Thoracic aorta (tissue), 2 donors: ENCODE data around the gene SLC4A3. TPM values are rescaled to one million over a fixed set of nuclear protein-coding genes. Genes with fewer than 3 reads are reported as not detected.

ENCODE experiments used
- ATAC-seq: fragments of 150-250 bp; one replicate; pipeline ENCODE4 v1.8.0; 2017; ENCODE audit warnings: low read depth; ENCODE audit not compliant: insufficient number of reproducible peaks, low FRiP score
- DNase-seq: peaks from one replicate; pipeline ENCODE4 v3.0.0-alpha.2; 2020; ENCODE audit warnings: low spot score
- H3K27ac ChIP-seq, 2 donors: fragments of 200-600 bp; sonication (generic); 1 replicate in 1 of 2; 2 replicates in 1 of 2; pipeline ENCODE4 v1.5.1; 2016; ENCODE audit warnings: mild to moderate bottlenecking in 2 of 2, moderate library complexity in 2 of 2
- H3K27me3 ChIP-seq: fragments of 200-600 bp; sonication (generic); replicated peaks from 2 replicates; pipeline ENCODE4 v1.6.0; 2016; ENCODE audit warnings: mild to moderate bottlenecking; ENCODE audit not compliant: insufficient read depth
- H3K36me3 ChIP-seq: fragments of 200-600 bp; sonication (generic); one replicate; pipeline ENCODE4 v1.5.1; 2016
- H3K4me1 ChIP-seq, 2 donors: fragments of 200-600 bp; sonication (generic); 1 replicate in 1 of 2; 2 replicates in 1 of 2; pipeline versions ENCODE4 v1.5.1 to v1.6.0; 2016; ENCODE audit warnings: low read depth in 2 of 2, mild to moderate bottlenecking in 1 of 2; ENCODE audit not compliant: control insufficient read depth in 1 of 2
- H3K4me3 ChIP-seq: fragments of 200-600 bp; sonication (generic); 2 replicates; pipeline ENCODE4 v1.5.1; 2016; ENCODE audit warnings: mild to moderate bottlenecking
- H3K9me3 ChIP-seq: fragments of 200-600 bp; sonication (generic); 2 replicates; pipeline ENCODE4 v1.5.1; 2016
- CTCF ChIP-seq: fragments of 200-600 bp; sonication (generic); IDR thresholded peaks from one replicate; pipeline ENCODE4 v1.5.1; 2019; ENCODE audit warnings: antibody characterized with exemption
- total RNA-seq, 2 donors: library from RNA; depleted of rRNA; stranded (reverse); fragments of >200 nt; gene quantifications; one replicate each; pipeline versions ENCODE4 v1.1.0 to v1.2.3, GENCODE V29; 2016

Gene SLC4A3
- total RNA-seq, 2 donors from 2014 or later = 5.6 to 6.5 TPM

- DNase-seq (no peak), ATAC-seq (no peak)
- H3K27ac ChIP-seq = peak overlapping the region; percentile 19 to 39
Observed at GRCh38 chr2:219644801-219645480, 17.5 kb downstream of the SLC4A3 start.

DNA sequence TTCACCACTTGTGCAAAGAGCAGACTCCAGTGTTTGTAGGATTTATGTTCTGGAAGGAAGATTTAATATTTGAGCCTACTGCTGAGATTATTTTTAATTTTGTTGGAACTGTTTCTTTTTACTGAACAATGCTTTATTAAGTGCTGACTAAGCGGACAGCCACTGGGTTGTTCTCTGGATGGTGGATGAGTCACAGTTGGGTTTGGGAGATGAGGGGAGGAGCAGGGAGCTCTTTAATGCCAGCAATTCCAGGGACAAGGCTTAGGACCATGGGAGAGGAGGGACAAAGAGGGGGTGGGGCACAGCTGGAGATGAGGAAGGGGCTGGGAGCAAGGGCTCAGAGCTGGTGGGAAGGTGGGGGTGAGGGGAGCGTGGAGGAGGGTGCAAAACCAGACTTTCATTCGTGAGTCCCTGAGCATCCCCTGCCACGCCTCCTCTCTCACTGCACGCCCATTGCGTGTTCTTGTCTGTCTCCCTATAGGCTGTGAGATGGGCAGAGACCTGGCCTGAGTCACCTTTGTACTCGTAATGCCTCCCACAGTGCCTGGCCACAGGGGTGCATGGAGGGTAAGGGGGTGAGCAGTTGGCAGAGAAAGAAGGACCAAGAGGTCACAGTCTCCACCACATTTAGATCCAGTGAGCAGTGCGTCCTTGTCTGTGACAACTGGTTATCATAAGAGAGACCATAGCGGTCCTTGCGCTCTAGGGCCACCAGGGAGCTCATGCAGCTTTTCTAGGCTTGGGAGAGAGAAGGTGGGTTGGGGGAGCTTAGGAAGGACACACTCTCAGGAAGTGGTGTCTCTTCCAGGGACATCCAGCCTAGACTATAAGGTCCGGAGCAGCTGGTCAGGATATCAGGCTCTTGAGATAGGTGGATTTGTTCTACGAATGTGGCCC, 18.4 kb downstream of the SLC4A3 start:
- Histone ChIP-seq H3K4me1 (peaks cover 8 to 15% of the 10 kb centered on the region in 2 donors), H3K9me3 (no peaks in the 10 kb centered on the region), H3K4me3 (no peak overlapping the region), H3K36me3 (no peaks in the 10 kb centered on the region), H3K27me3 (no peaks in the 10 kb centered on the region), H3K27ac (peak overlapping the region in 1 of 2 donors; percentile 39)
- DNase-seq (no peak), ATAC-seq (peak; percentile 56)
- no peak for TF ChIP-seq CTCF

More at GRCh38 chr2:219644801-219645480, 17.5 kb downstream of the SLC4A3 start:
- peaks cover 8 to 15% of the 10 kb centered on the region in 2 donors for H3K4me1 ChIP-seq
- H3K4me3 ChIP-seq = no peak overlapping the region
- no peak for TF ChIP-seq CTCF
- no peaks in the 10 kb centered on the region for H3K27me3 ChIP-seq
- no peaks in the 10 kb centered on the region for H3K9me3 ChIP-seq
- no peaks in the 10 kb centered on the region for H3K36me3 ChIP-seq

DNA sequence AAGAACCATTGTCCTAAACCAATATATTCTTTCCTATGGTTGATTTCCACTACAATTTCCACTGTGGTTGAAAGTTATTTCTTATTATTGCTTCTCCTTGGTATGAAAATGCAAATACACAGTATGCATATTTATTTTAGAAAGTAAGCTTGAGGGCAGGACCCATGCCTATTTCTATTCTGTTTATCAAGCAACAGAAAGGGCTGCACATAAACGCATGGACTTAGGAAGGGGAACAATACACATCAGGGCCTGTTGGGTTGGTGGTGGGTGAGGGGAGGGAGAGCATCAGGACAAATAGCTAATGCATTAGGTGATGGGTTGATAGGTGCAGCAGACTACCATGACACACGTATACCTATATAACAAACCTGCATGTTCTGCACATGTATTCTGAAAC, 20.7 kb downstream of the SLC4A3 start:
- Histone ChIP-seq H3K4me3 (no peak overlapping the region), H3K27ac (no peak overlapping the region), H3K9me3 (no peaks in the 10 kb centered on the region), H3K4me1 (peaks cover 8 to 15% of the 10 kb centered on the region in 2 donors), H3K36me3 (no peaks in the 10 kb centered on the region), H3K27me3 (no peaks in the 10 kb centered on the region)
- no peak for TF ChIP-seq CTCF
- DNase-seq = no peak
- ATAC-seq = no peak

GRCh38 chr2:219648963-219649362, 21.5 kb downstream of the SLC4A3 start:
- Histone ChIP-seq H3K4me1 (peaks cover 8 to 15% of the 10 kb centered on the region in 2 donors), H3K27me3 (no peaks in the 10 kb centered on the region), H3K36me3 (no peaks in the 10 kb centered on the region), H3K27ac (no peak overlapping the region), H3K9me3 (no peaks in the 10 kb centered on the region), H3K4me3 (no peak overlapping the region)
- DNase-seq (no peak), ATAC-seq (no peak)
- no peak for TF ChIP-seq CTCF
